ENCODE results near the gene POMGNT1. TPM values are rescaled to one million over a fixed set of nuclear protein-coding genes. Genes with fewer than 3 reads are reported as not detected.

The POMGNT1 gene
- total and polyA plus RNA-seq, 2 of the 13 experiments (the other 11 are each of a cell fraction or from before 2014, with no cell fraction given), result 33.9 to 46.8 TPM

DNA sequence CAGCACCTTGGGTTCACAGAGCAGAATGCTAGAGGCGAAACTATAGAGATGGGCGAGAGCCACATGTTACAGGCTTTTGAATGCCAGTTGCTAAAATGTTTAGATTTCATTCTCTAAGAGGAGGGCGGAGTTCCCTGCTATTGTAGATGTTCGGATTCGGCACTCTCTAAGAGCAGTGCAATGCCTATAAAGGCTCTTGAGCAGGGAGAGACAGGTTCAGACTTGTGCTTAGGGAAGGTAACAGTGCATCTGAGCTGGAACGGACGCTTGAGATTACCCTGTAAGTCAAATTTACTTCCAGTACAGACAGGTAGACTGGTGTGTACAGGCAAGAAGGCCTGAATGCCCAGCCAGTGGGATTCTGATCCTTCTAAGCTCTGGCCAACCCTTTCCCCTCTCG lies 20.2 kb upstream of the POMGNT1 start (continued):
- TF ChIP-seq, protein P1, sequence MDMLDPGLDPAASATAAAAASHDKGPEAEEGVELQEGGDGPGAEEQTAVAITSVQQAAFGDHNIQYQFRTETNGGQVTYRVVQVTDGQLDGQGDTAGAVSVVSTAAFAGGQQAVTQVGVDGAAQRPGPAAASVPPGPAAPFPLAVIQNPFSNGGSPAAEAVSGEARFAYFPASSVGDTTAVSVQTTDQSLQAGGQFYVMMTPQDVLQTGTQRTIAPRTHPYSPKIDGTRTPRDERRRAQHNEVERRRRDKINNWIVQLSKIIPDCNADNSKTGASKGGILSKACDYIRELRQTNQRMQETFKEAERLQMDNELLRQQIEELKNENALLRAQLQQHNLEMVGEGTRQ (IDR thresholded peaks at IDR 0.05; ENCODE audit: low read depth, low read length), result no peak
- TF ChIP-seq, protein P1 (CRISPR knock-in tag; IDR thresholded peaks at IDR 0.05; ENCODE audit: borderline replicate concordance), result no peak
- TF ChIP-seq MIER3 (CRISPR knock-in tag; IDR thresholded peaks at IDR 0.05; ENCODE audit: borderline replicate concordance), result no peak
- TF ChIP-seq, protein P2, sequence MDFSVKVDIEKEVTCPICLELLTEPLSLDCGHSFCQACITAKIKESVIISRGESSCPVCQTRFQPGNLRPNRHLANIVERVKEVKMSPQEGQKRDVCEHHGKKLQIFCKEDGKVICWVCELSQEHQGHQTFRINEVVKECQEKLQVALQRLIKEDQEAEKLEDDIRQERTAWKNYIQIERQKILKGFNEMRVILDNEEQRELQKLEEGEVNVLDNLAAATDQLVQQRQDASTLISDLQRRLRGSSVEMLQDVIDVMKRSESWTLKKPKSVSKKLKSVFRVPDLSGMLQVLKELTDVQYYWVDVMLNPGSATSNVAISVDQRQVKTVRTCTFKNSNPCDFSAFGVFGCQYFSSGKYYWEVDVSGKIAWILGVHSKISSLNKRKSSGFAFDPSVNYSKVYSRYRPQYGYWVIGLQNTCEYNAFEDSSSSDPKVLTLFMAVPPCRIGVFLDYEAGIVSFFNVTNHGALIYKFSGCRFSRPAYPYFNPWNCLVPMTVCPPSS (IDR thresholded peaks at IDR 0.05), result no peak
- TF ChIP-seq ATF7 (IDR thresholded peaks at IDR 0.05), result no peak
- no peak for TF ChIP-seq ATF7 (CRISPR knock-in tag; IDR thresholded peaks at IDR 0.05)
- TF ChIP-seq NR2F6 (IDR thresholded peaks at IDR 0.05), result no peak
- no peak for TF ChIP-seq NR2F6 (CRISPR knock-in tag; IDR thresholded peaks at IDR 0.05)
- no peak for TF ChIP-seq MAZ (IDR thresholded peaks at IDR 0.05; ENCODE audit: borderline replicate concordance, low read depth, low read length)
- no peak for TF ChIP-seq MAZ (CRISPR knock-in tag; IDR thresholded peaks at IDR 0.05; ENCODE audit: low read depth)
- TF ChIP-seq ZNF562 (CRISPR knock-in tag; IDR thresholded peaks at IDR 0.05; ENCODE audit: borderline replicate concordance), result no peak
- no peak for TF ChIP-seq FOXC1 (CRISPR knock-in tag; IDR thresholded peaks at IDR 0.05; ENCODE audit: borderline replicate concordance)

DNA sequence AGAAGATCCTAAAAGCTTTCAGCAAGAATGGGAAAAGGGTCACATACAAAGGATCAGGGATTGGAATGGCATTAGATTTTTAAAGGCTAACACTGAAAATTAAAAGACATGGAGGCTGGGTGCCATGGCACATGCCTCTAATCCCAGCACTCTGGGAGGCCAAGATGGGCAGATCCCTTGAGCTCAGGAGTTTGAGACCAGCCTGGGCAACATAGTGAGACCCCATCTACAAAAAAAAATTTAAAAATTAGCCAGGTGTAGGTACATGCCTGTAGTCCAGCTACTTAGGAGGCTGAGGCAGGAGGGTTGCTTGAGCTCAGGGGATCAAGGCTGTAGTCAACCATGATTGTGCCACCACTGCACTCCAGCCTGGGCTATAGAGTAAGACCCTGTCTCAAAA lies 17.3 kb upstream of the POMGNT1 start:
- POLR2A ChIA-PET, result no interaction called here

More for the DNA sequence above, 17.3 kb upstream of the POMGNT1 start:
- BruUV-seq (replicated peaks), result no TSS peak
- CTCF ChIA-PET (ENCODE audit: low intra/inter-chr PET ratio, low total read pairs), result no interaction called here
- Histone ChIP-seq H3K9me3 (ENCODE audit: low read length) (no peaks in the 10 kb centered on the region), H3K27me3 (ENCODE audit: control insufficient read depth in 1 of 2, insufficient read depth in 2 of 2, low read length in 2 of 2) (no peaks in the 10 kb centered on the region), H3K4me1 (ENCODE audit: insufficient read depth, low read length) (peaks cover 17% of the 10 kb centered on the region), H3K36me3 (replicated peaks in 1 of 2; ENCODE audit: control insufficient read depth in 1 of 2, insufficient read depth in 2 of 2, low read length in 2 of 2) (no peaks in the 10 kb centered on the region), H4K20me1 (ENCODE audit: insufficient read depth, low read length) (no peaks in the 10 kb centered on the region), H3K4me2 (ENCODE audit: low read depth, low read length) (no peak overlapping the region), H3K9ac (ENCODE audit: insufficient read depth, low read depth, low read length) (no peak overlapping the region), H3K27ac (ENCODE audit: extremely low read length, insufficient read depth, low read length) (no peak overlapping the region), H3K4me3 (replicated peaks in 1 of 3; ENCODE audit: insufficient read depth in 1 of 3, low read depth in 2 of 3, low read length in 3 of 3) (no peak overlapping the region), H3K79me2 (ENCODE audit: insufficient read depth, low read length) (no peaks in the 10 kb centered on the region), H2AFZ (ENCODE audit: low read length) (no peak overlapping the region)
- in situ Hi-C loops (cut with HindIII; ENCODE audit: extremely low pct_ligation_motif_present, low pct_unique_long_range_greater_than_20kb) (no loop called here), intact Hi-C loops (cut with micrococcal nuclease; ENCODE audit: unreplicated experiment) (no loop called here)
- FAIRE-seq (no peak), ATAC-seq (no peak), DNase-seq (ENCODE audit: low spot score) (no peak)
- TF ChIP-seq NFE2L1 (CRISPR knock-in tag; IDR thresholded peaks at IDR 0.05; ENCODE audit: borderline replicate concordance) (no peak), ZNF121 (CRISPR knock-in tag; IDR thresholded peaks at IDR 0.05) (0 out of 2 replicates have a peak, but pooled peaks have one; percentile 27)

Measured in HepG2 (cell line).